HEK293T (cell line): ENCODE data around the gene RNF150.

Experiments used
- ELF4 ChIP-seq: fragments of 450-650 bp; IDR thresholded peaks from 2 replicates; pipeline ENCODE4 v1.6.1; 2017; ENCODE audit warnings: antibody characterized with exemption
- SP1 ChIP-seq: fragments of 450-650 bp; IDR thresholded peaks from 2 replicates; pipeline ENCODE4 v1.6.1; 2017

- TF ChIP-seq ELF4 (no peak), SP1 (no peak)
Measured at GRCh38 chr4:141036786-141037185, 96.5 kb downstream of the RNF150 start.
